ENCODE data around the gene ZNF57.
"Not testable (repeated sequence)": the region's sequence is repeated elsewhere in the genome, so short reads cannot be mapped to it uniquely, and the experiment has no call there.

The ZNF57 gene

GRCh38 chr19:2900296-2901252 is at the start of gene ZNF57:
Gene ZNF57, plus strand, starts transcription at chr19:2900928. Its CDS starts 118 bp downstream, at chr19:2901046.
- DNase-seq: peak; percentile 98

GRCh38 chr19:2852598-2852997 is 48.1 kb upstream of the ZNF57 start:
- no peak for DNase-seq

GRCh38 chr19:2853015-2853606 is 47.6 kb upstream of the ZNF57 start:
- DNase-seq: no peak

GRCh38 chr19:2854849-2855248 is 45.9 kb upstream of the ZNF57 start:
- no peak for DNase-seq

- no peak for DNase-seq
Observed at GRCh38 chr19:2856457-2857050, 44.2 kb upstream of the ZNF57 start.

GRCh38 chr19:2858864-2859263 is 41.9 kb upstream of the ZNF57 start:
- no peak for DNase-seq

- DNase-seq: no peak
Observed at GRCh38 chr19:2863816-2864215, 36.9 kb upstream of the ZNF57 start.

GRCh38 chr19:2865334-2866100 is 35.2 kb upstream of the ZNF57 start:
- DNase-seq: no peak

- no peak for DNase-seq
Observed at GRCh38 chr19:2866495-2867024, 34.2 kb upstream of the ZNF57 start.

- no peak for DNase-seq
Observed at GRCh38 chr19:2867025-2867991, 33.4 kb upstream of the ZNF57 start, which contains the start of gene ZNF556. Gene ZNF556, plus strand, starts transcription at chr19:2867335. Its CDS starts 87 bp downstream, at chr19:2867422.

GRCh38 chr19:2869618-2870017 is 31.1 kb upstream of the ZNF57 start:
- no peak for DNase-seq

GRCh38 chr19:2872175-2872574 is 28.6 kb upstream of the ZNF57 start:
- DNase-seq: not testable (repeated sequence)

- no peak for DNase-seq
Observed at GRCh38 chr19:2877398-2878331, 23.1 kb upstream of the ZNF57 start.

- DNase-seq: no peak
Observed at GRCh38 chr19:2883686-2884439, 16.9 kb upstream of the ZNF57 start.

GRCh38 chr19:2885736-2886135 is 15.0 kb upstream of the ZNF57 start:
- DNase-seq: no peak

- DNase-seq: no peak
Observed at GRCh38 chr19:2887391-2887914, 13.3 kb upstream of the ZNF57 start.

GRCh38 chr19:2888731-2889224 is 11.9 kb upstream of the ZNF57 start:
- DNase-seq: peak; percentile 85

GRCh38 chr19:2890531-2890930 is 10.2 kb upstream of the ZNF57 start:
- not testable (repeated sequence) for DNase-seq

- DNase-seq: no peak
Observed at GRCh38 chr19:2896694-2897093, 4.0 kb upstream of the ZNF57 start.

Data from CD4-positive, alpha-beta T cell treated with Interferon gamma for 1 hour (primary cell).